IMR-90 (cell line): ENCODE measurements around the gene STAU1. TPM values are rescaled to one million over a fixed set of nuclear protein-coding genes. Genes with fewer than 3 reads are reported as not detected.

Experiments used
- ATAC-seq: fragments of 200-7000 bp; cut with Tn5 transposase; 2 replicates; pipeline ENCODE4 v1.9.1; 2020; ENCODE audit warnings: low read depth, mild to moderate bottlenecking, moderate library complexity
- BruUV-seq: library from RNA; stranded (reverse); fragments of 400-500 nt; replicated peaks from 2 replicates; lab custom pipeline; 2021; lab: Mats Ljungman, UMichigan
- CTCF ChIA-PET: fragments of 300-600 bp; formaldehyde crosslinking; extraction: SDS; loops from one replicate; lab custom pipeline; 2021; ENCODE audit warnings: antibody characterized with exemption; lab: Yijun Ruan, JAX
- POLR2A ChIA-PET: fragments of 300-600 bp; sonication (Branson Sonifier 250); formaldehyde crosslinking; loops from one replicate; lab custom pipeline; 2022; ENCODE audit warnings: antibody characterized with exemption; ENCODE audit not compliant: unreplicated experiment; lab: Charles Lee
- DNase-seq: peaks from one replicate; pipeline ENCODE4 v3.0.0; 2013
- H2AFZ ChIP-seq: replicated peaks from 2 replicates; pipeline ENCODE3; 2013; ENCODE audit warnings: low read length, mild to moderate bottlenecking; ENCODE audit not compliant: poor library complexity
- H2AK5ac ChIP-seq: 2 replicates; pipeline ENCODE4 v1.6.1; 2013; ENCODE audit warnings: low read depth, low read length, inconsistent platforms
- H2AK9ac ChIP-seq: replicated peaks from 2 replicates; pipeline ENCODE3; 2013; ENCODE audit warnings: mild to moderate bottlenecking, low read depth, low read length, moderate library complexity; ENCODE audit not compliant: poor library complexity
- H2BK120ac ChIP-seq: 2 replicates; pipeline ENCODE4 v1.6.1; 2013; ENCODE audit warnings: low read depth, low read length, inconsistent platforms
- H2BK15ac ChIP-seq: 3 replicates; pipeline ENCODE4 v1.6.1; 2013; ENCODE audit warnings: low read depth, low read length, inconsistent platforms
- H2BK20ac ChIP-seq: 2 replicates; pipeline ENCODE4 v1.6.1; 2013; ENCODE audit warnings: low read depth, mild to moderate bottlenecking, inconsistent platforms, low read length, moderate library complexity
- H2BK5ac ChIP-seq: 2 replicates; pipeline ENCODE4 v1.6.1; 2013; ENCODE audit warnings: mild to moderate bottlenecking, low read depth, low read length, inconsistent platforms; ENCODE audit not compliant: poor library complexity, severe bottlenecking
- H3K14ac ChIP-seq: replicated peaks from 2 replicates; pipeline ENCODE4 v1.6.1; 2013; ENCODE audit warnings: low read depth, low read length, inconsistent platforms
- H3K18ac ChIP-seq: 2 replicates; pipeline ENCODE4 v1.6.1; 2013; ENCODE audit warnings: low read depth, low read length, control low read depth
- H3K23ac ChIP-seq: 2 replicates; pipeline ENCODE4 v1.6.1; 2013; ENCODE audit warnings: low read depth, low read length, inconsistent platforms
- H3K27ac ChIP-seq: 2 replicates; pipeline ENCODE4 v1.5.1; 2013; ENCODE audit warnings: mild to moderate bottlenecking, control low read depth, low read length; ENCODE audit not compliant: insufficient read depth
- H3K27me3 ChIP-seq: 2 replicates; pipeline ENCODE4 v1.6.1; 2013; ENCODE audit warnings: low read length; ENCODE audit not compliant: control insufficient read depth, insufficient read depth
- H3K36me3 ChIP-seq: 2 replicates; pipeline ENCODE4 v1.6.1; 2013; ENCODE audit warnings: low read length, mixed read lengths; ENCODE audit not compliant: control insufficient read depth, insufficient read depth
- H3K4ac ChIP-seq: 2 replicates; pipeline ENCODE4 v1.6.1; 2013; ENCODE audit warnings: low read depth, low read length, inconsistent platforms
- H3K4me1 ChIP-seq: 2 replicates; pipeline ENCODE4 v1.6.1; 2013; ENCODE audit warnings: low read length, mixed read lengths; ENCODE audit not compliant: control insufficient read depth, insufficient read depth
- H3K4me2 ChIP-seq: 2 replicates; pipeline ENCODE4 v1.6.1; 2013; ENCODE audit warnings: low read depth, mild to moderate bottlenecking, control low read depth, low read length, moderate library complexity
- H3K4me3 ChIP-seq: 2 replicates; pipeline ENCODE4 v1.5.1; 2013; ENCODE audit warnings: low read depth, mild to moderate bottlenecking, control low read depth, low read length, moderate library complexity; ENCODE audit not compliant: insufficient read depth
- H3K56ac ChIP-seq: 2 replicates; pipeline ENCODE4 v1.6.1; 2013; ENCODE audit warnings: low read length, inconsistent platforms; ENCODE audit not compliant: insufficient read depth; ENCODE audit errors: extremely low read depth
- H3K79me1 ChIP-seq, 2 experiments: 2 replicates each; pipeline ENCODE4 v1.6.1; 2013; ENCODE audit warnings: low read length in 2 of 2, inconsistent platforms in 1 of 2, low read depth in 1 of 2
- H3K9ac ChIP-seq: 2 replicates; pipeline ENCODE4 v1.6.1; 2013; ENCODE audit warnings: low read depth, low read length, control low read depth
- H3K9me1 ChIP-seq: 2 replicates; pipeline ENCODE4 v1.6.1; 2013; ENCODE audit warnings: low read length, inconsistent platforms; ENCODE audit not compliant: insufficient read depth
- H3K9me3 ChIP-seq: 2 replicates; pipeline ENCODE4 v1.6.1; 2013; ENCODE audit warnings: low read length; ENCODE audit not compliant: control insufficient read depth, insufficient read depth
- H4K20me1 ChIP-seq: 2 replicates; pipeline ENCODE4 v1.6.1; 2013; ENCODE audit warnings: low read length, inconsistent platforms; ENCODE audit not compliant: insufficient read depth
- H4K5ac ChIP-seq: 2 replicates; pipeline ENCODE4 v1.6.1; 2013; ENCODE audit warnings: mild to moderate bottlenecking, low read depth, low read length, control low read depth
- H4K8ac ChIP-seq, 2 experiments: 2 replicates each; pipeline ENCODE4 v1.6.1; 2013; ENCODE audit warnings: low read depth in 2 of 2, low read length in 2 of 2, control low read depth in 1 of 2, inconsistent platforms in 1 of 2
- H4K91ac ChIP-seq: 2 replicates; pipeline ENCODE4 v1.6.1; 2013; ENCODE audit warnings: low read depth, low read length, inconsistent platforms; ENCODE audit not compliant: insufficient read depth
- FOS ChIP-seq: fragments of 150-350 bp; IDR thresholded peaks from 2 replicates; pipeline ENCODE4 v1.6.1; 2016; ENCODE audit warnings: low read depth, low read length
- WGBS, 2 experiments: methylation state at CpG; one replicate each; pipeline versions ENCODE4 v1.1.5 to v1.1.7; 2013; ENCODE audit warnings: missing lambda C conversion rate in 2 of 2; ENCODE audit not compliant: insufficient read length in 1 of 2; ENCODE audit errors: extremely low coverage in 2 of 2; 5-methylcytosine and 5-hydroxymethylcytosine counted together
- dilution Hi-C: fragments of 300-500 bp; cut with HindIII; formaldehyde crosslinking; loops from one replicate; pipeline ENCODE4 v1.14.3; 2018; ENCODE audit warnings: low sequenced_read_pairs; ENCODE audit not compliant: unreplicated experiment
- in situ Hi-C: fragments of 300-500 bp; cut with MboI; formaldehyde crosslinking; loops from 3 replicates; pipeline ENCODE4 v1.14.3; 2019; ENCODE audit warnings: low sequenced_read_pairs, inconsistent platforms, mixed read lengths
- intact Hi-C: fragments of 100-400 bp; cut with micrococcal nuclease; formaldehyde crosslinking; loops from 2 replicates; pipeline ENCODE4 v1.10.0; 2022
- polyA plus RNA-seq, 3 experiments: library from polyadenylated mRNA; depleted of rRNA; stranded (reverse); fragments of >200 nt; gene quantifications; 2 replicates each; pipeline ENCODE4 v1.2.3, GENCODE V29; 2012; ENCODE audit warnings: low replicate concordance in 1 of 3
- total RNA-seq: library from RNA; depleted of rRNA; stranded (reverse); fragments of >200 nt; gene quantifications from 2 replicates; pipeline ENCODE4 v1.2.3, GENCODE V29; 2012

STAU1 gene
- total and polyA plus RNA-seq, 2 of the 4 experiments (the other 2 are of a cell fraction) = 35.3 to 50.3 TPM

DNA sequence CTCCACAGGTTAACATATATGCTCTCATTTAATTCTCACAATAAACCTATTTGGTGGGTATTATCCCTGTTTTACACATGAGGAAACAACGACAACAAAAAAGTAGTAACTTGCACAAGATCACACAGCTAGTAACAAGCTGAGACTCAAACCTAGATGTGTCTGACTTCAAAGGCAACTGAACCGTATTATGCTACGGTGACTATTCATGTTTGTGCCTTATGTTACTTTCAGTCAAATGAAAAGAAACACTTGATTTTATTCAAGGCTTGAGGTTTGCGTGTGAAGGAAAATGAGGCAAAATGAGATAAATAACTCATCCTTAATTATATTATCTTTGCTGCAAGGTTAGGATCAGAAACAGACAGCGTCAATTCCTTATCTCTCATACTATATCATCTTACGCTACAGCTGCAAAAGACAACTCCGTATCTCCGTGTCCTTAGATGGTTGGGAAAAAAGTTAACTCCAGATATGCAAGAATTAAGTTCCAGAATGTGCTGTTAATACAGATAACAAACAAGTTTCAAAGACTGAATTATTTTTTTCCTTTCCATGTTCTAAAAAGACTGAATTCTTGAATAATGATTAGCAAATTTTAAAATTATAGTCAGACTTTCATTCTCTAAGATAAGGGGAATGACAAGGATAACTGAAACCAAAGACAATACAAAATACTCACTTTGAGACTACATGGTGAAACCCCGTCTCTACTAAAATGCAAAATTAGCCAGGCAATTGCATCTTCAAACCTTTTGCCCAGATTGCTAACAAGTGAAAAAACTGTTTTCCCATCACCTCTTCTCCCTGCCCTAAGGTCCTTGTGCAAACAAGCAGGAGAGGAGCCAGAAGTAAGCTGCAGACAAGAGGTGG, 27.8 kb downstream of the STAU1 start (continued):
- TF ChIP-seq FOS = no peak

GRCh38 chr20:49157146-49157545, 31.0 kb downstream of the STAU1 start:
- ATAC-seq = no peak
- no peak overlapping the region for H3K23ac ChIP-seq
- DNase-seq = no peak
- H3K27ac ChIP-seq = no peak overlapping the region
- intact Hi-C loops (no loop called here), dilution Hi-C loops (no loop called here), in situ Hi-C loops (no loop called here)
- no peak overlapping the region for H2BK120ac ChIP-seq
- H4K20me1 ChIP-seq = peaks cover 18% of the 10 kb centered on the region; the same call in 1 of the 2 replicates
- WGBS, 2 experiments = no CpG with 5 or more reads among the region's 2 CpGs
- H3K9me1 ChIP-seq = peaks cover 7% of the 10 kb centered on the region
- H4K8ac ChIP-seq = no peak overlapping the region
- H2AFZ ChIP-seq = no peak overlapping the region
- no peak overlapping the region for H3K56ac ChIP-seq
- no peak overlapping the region for H2BK15ac ChIP-seq
- no peaks in the 10 kb centered on the region for H3K27me3 ChIP-seq
- ChIA-PET POLR2A (no interaction called here), CTCF (interaction anchor here (0.6 to 1.7 kb wide), 2 partner anchors 9 to 11 kb away, joined by 4 to 5 read pairs; no protein-coding TSS in a partner anchor)
- no peak overlapping the region for H2BK5ac ChIP-seq
- TF ChIP-seq FOS = no peak
- peaks cover 9% of the 10 kb centered on the region for H3K36me3 ChIP-seq
- no peak overlapping the region for H3K4me2 ChIP-seq
- no peak overlapping the region for H3K4ac ChIP-seq
- peaks cover 27 to 68% of the 10 kb centered on the region in 2 experiments for H3K79me1 ChIP-seq
- no peak overlapping the region for H2AK9ac ChIP-seq
- H2BK20ac ChIP-seq = no peak overlapping the region
- H3K4me1 ChIP-seq = peaks cover 2% of the 10 kb centered on the region; the same call in 1 of the 2 replicates
- H3K9me3 ChIP-seq = no peaks in the 10 kb centered on the region
- H3K9ac ChIP-seq = no peak overlapping the region
- no peak overlapping the region for H3K18ac ChIP-seq
- H4K5ac ChIP-seq = no peak overlapping the region
- no peak overlapping the region for H3K14ac ChIP-seq
- no peak overlapping the region for H4K91ac ChIP-seq
- no peak overlapping the region for H2AK5ac ChIP-seq
- no TSS peak for BruUV-seq
- no peak overlapping the region for H3K4me3 ChIP-seq
